HL-60 (cell line): ENCODE results near the gene PTCRA.
A peak's percentile ranks its signal among the peaks of the same experiment; 100 is the strongest.
"Not testable (repeated sequence)": the region's sequence is repeated elsewhere in the genome, so short reads cannot be mapped to it uniquely, and the experiment has no call there.

ENCODE experiments used
- DNase-seq, 2 experiments: peaks; one replicate each; pipeline ENCODE4 v3.0.0-alpha.2; 2010 to 2020; ENCODE audit warnings: low read depth in 1 of 2, low spot score in 1 of 2
- H3K27ac ChIP-seq: fragments of 250-450 bp; sonication (Bioruptor Pico); replicated peaks from 2 replicates; pipeline ENCODE4 v1.5.1; 2020; ENCODE audit warnings: mild to moderate bottlenecking, moderate library complexity
- H3K27me3 ChIP-seq: fragments of 250-450 bp; sonication (Bioruptor Pico); 2 replicates; pipeline ENCODE4 v1.5.1; 2021; ENCODE audit warnings: mild to moderate bottlenecking, moderate library complexity; ENCODE audit not compliant: insufficient read depth, poor library complexity, severe bottlenecking
- H3K4me3 ChIP-seq: replicated peaks from 2 replicates; pipeline ENCODE4 v1.5.1; 2011; ENCODE audit warnings: mild to moderate bottlenecking, control low read depth, low read length; ENCODE audit not compliant: insufficient read depth
- CTCF ChIP-seq: IDR thresholded peaks from one replicate; pipeline ENCODE4 v1.5.1; 2011; ENCODE audit warnings: low read length, control low read depth, inconsistent platforms; ENCODE audit not compliant: insufficient read depth
- GABPA ChIP-seq: IDR thresholded peaks from 2 replicates; pipeline ENCODE4 v1.6.1; 2012; ENCODE audit warnings: low read depth
- POLR2AphosphoS5 ChIP-seq: IDR thresholded peaks from 2 replicates; pipeline ENCODE4 v1.6.1; 2012; ENCODE audit warnings: low read depth
- REST ChIP-seq: IDR thresholded peaks from 2 replicates; pipeline ENCODE4 v1.6.1; 2012; ENCODE audit warnings: low read depth; ENCODE audit not compliant: insufficient replicate concordance
- SPI1 ChIP-seq: IDR thresholded peaks from 2 replicates; pipeline ENCODE4 v1.6.1; 2012; ENCODE audit warnings: low read depth, mild to moderate bottlenecking, borderline replicate concordance

Gene PTCRA

GRCh38 chr6:42873313-42873712, 42.5 kb upstream of the PTCRA start:
- no peak overlapping the region for H3K4me3 ChIP-seq
- no peaks in the 10 kb centered on the region for H3K27me3 ChIP-seq
- DNase-seq: no peak
- TF ChIP-seq POLR2AphosphoS5 (no peak), CTCF (no peak), SPI1 (no peak), REST (no peak), GABPA (no peak)
- no peak overlapping the region for H3K27ac ChIP-seq

GRCh38 chr6:42877695-42878094, 38.2 kb upstream of the PTCRA start:
- H3K4me3 ChIP-seq: no peak overlapping the region
- TF ChIP-seq REST (no peak), GABPA (no peak), CTCF (no peak), SPI1 (no peak), POLR2AphosphoS5 (no peak)
- H3K27ac ChIP-seq: 0 out of 2 replicates have a peak overlapping the region, but pooled peaks have one; percentile 9
- no peaks in the 10 kb centered on the region for H3K27me3 ChIP-seq
- no peak for DNase-seq

GRCh38 chr6:42879372-42880239, 36.2 kb upstream of the PTCRA start, which contains the start of gene RPL7L1:
Gene RPL7L1 (plus strand): TSS chr6:42879616. CDS start chr6:42879911, 295 bp downstream.
- H3K4me3 ChIP-seq: peak within 1 kb of the TSS; percentile 78
- TF ChIP-seq REST: peak; percentile 80
- peak; percentile 42; the same call in 1 of the 2 replicates for TF ChIP-seq SPI1
- peak; percentile 77; the same call in 1 of the 2 replicates for TF ChIP-seq GABPA
- TF ChIP-seq CTCF: no peak
- TF ChIP-seq POLR2AphosphoS5: peak; percentile 96
- H3K27ac ChIP-seq: peak within 1 kb of the TSS; percentile 98
- H3K27me3 ChIP-seq: no peaks in the 10 kb centered on the region
- peak; percentile 82 to 92 for DNase-seq

GRCh38 chr6:42880240-42880817, 35.5 kb upstream of the PTCRA start:
- not testable (repeated sequence) for DNase-seq, H3K27me3 ChIP-seq
- Histone ChIP-seq H3K4me3 (peak overlapping the region; percentile 78), H3K27ac (peak overlapping the region; percentile 98)

- not testable (repeated sequence) for DNase-seq, H3K27me3 ChIP-seq
- Histone ChIP-seq H3K27ac (peak overlapping the region; percentile 98), H3K4me3 (peak overlapping the region; percentile 78)
Observed at GRCh38 chr6:42880871-42881270, 35.0 kb upstream of the PTCRA start.
